Activated gamma-delta T cell (primary cell): Measurements from ENCODE around the gene C16orf90.
"Not testable (repeated sequence)": the region's sequence is repeated elsewhere in the genome, so short reads cannot be mapped to it uniquely, and the experiment has no call there.

ENCODE experiments used
- DNase-seq: peaks from one replicate; lab custom pipeline; 2025; lab: John Stamatoyannopoulos, UW
- total RNA-seq, 2 donors: gene quantifications; one replicate each; lab custom pipeline; 2026; lab: John Stamatoyannopoulos, UW

Gene C16orf90, protein sequence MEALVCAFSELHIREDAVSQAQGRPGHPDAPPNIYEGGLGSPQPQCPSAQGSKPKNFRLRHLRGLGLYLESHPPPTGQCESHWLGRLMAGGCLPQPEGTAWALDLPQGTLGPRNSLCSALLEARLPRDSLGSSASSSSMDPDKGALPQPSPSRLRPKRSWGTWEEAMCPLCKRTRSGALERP
- 0 reads per million in 2 donors for total RNA-seq

DNA sequence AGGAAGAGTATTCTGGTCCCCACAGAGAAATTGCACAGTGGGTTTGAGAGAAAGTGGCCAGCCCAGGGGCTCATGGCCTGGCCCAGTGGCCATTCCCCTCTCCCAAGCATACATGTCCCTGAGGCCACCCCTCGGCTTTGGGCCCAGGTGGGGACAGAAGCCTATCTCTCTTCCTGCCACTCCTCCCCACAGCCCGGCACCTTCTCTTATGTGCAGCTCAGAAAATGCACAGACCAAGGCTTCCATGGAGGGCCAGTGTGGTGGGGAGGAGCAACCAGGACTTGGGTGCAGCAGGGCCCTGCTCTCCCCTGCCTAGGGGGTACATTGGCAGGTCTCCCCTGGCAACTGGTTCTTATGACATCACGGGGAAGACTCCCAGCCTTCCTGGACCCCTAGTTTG, at the start of gene C16orf90:
Gene C16orf90 (minus strand): TSS at position 314 of the 400 bp plus-strand sequence. CDS start 68 bp downstream, at position 246.
- no peak for DNase-seq

DNA sequence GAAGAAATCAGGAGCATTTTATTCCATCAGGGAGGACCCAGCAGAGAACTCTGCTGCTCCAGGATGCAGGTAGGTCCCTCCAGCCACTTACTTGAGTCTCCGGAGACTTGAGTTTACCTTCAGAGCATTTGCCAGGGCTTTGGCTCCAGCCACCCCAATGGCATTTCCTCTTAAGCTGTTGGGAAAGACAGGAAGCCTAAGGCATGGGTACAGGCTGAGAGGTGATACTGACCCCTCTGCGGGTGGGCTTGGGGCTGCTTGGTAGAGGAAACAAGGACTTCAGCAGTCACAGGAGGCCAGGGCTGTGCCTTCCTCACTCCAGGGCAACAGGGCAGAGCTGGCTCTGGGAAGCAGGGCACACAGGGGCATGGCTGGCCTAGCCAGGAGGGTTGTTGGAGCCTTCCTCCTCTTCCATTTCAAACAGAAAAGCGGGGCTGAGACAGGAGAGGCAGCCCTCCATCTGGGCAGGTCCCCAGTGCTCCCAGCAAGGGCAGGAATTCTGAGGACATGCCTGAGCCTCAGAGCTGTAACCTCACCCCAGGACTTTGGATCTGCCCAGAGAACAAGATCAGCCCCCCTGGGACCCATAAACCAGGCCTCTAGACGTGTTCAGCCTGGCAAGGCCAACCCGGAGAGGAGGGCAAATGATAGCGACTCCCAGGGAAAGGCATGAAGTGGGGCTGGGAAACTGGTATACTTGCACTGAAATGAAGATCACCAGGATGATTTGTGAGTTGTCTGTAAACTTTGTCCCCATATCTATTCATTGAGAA, 47.5 kb upstream of the C16orf90 start:
- no peak for DNase-seq

GRCh38 chr16:3541527-3542155, 46.4 kb upstream of the C16orf90 start:
- no peak for DNase-seq

DNA sequence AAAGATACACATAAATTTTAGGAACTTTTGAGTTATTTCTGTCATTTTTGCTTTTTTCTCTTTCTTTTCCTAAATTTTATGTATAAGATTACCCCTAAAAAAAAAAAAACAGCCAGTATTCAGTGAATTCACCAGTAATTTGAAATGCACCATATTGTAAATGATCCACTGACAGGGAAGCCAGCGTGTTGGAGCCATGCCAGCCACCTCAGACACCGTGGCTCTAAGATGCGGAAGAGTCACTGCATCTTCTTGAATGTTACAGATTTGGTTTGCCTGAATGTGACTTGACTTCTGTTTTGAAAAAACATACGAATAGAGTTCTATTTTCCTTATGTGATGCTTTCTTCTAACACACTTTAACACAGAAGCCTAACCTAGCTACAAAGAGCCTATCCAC, 42.9 kb upstream of the C16orf90 start:
- DNase-seq = no peak

GRCh38 chr16:3536851-3537250, 41.6 kb upstream of the C16orf90 start:
- no peak for DNase-seq

DNA sequence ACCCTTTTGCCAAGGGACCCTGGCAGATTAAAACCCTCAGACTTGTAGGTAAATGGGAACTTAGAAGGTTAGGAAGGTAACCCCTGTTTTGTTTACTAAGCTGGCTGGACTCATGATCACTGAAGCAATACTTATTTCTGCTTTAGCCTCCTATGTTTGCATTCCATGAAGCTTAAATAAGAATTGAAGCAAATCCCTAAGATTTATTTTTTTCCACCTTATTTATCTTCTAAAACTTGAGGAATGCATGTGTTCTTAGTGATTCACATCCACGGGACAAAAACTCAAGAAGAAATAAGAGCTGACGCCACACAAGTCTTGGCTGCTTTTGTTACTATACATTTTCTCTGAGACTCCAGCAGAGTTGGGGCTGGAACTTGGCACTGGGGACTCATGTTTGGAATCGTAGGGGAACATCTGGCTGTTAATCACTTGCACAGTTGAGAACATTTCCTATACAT, 41.0 kb upstream of the C16orf90 start:
- DNase-seq = no peak

DNA sequence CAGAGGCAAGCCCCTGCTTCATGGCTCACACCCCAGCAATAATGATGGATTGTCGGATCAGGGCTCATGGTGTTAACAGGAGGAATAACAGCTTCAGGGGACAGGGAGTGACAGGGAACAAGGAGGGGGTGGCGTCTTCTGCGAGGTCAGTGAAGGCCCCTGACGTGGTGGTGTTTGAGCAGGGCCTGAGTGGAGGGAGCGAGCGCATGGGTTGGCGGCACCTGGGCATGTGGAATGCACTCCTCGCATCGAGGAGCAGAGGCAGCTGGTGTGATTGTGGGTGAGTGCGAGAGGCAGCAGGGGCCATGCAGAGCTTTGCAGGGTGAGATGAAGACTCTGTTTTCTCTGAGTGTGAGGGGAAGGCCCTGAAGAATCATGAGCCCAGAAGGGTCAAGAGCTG, 38.8 kb upstream of the C16orf90 start:
- no peak for DNase-seq

DNA sequence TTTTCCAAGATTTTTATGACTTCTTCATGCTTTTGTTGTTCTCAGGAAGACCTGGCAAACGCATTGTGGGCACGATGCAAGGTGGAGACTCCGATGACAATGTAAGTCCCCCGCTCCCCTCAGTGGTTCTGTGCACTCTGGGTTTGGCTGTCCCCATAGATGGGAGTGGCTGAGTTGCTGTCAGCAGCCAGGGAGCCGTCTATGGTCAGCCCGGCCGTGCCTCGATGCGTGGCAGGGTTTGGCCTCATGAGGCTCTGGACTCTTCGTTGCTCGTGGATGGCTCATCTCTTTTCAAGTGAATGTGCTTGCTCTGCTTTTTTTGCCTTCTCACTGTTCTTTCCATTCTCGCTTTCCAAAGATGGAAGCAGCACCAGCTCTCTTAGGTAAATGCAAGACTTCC, 37.5 kb upstream of the C16orf90 start:
- DNase-seq = no peak

DNA sequence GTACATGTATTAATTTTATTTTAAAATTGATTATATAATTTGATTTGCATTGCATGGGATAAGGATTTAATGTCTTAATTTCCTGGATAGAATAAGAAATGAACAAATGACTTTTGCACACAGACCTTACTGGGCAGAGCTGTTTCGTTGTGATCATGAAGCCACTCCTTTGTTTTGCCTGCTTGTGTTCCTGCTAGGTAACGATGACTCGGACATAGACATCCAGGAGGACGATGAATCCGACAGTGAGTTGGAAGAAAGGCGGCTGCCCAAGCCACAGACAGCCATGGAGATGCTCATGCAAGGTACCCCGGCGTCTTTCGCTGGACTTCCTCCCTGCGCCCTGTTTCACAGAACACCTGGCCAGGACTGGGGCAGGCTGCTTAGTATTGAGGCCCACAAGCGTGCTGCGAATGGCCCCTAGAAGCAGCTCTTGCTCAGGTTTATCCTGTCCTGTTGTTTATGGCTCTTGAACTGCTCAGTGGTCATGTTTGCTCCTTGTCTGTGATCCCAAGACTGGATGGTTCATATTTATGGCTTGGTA, 35.2 kb upstream of the C16orf90 start:
- DNase-seq = no peak

DNA sequence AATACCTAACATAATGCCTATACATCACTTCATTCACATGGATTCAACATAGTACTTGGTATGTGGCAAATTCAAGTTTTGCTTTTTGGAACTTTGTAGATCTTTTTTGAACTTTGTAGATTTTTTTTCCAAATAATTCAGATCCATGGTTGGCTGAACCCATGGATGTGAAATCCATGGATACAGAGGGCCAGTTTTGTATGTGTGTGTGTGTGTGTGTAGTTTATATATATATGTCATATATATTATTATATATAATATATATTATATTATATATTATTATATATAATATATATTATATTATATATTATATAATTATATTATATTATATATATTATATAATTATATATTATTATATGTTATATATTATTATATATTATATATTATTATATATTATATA, 33.9 kb upstream of the C16orf90 start:
- no peak for DNase-seq

GRCh38 chr16:3528406-3528805, 33.1 kb upstream of the C16orf90 start:
- no peak for DNase-seq

GRCh38 chr16:3527216-3527829, 32.0 kb upstream of the C16orf90 start:
- DNase-seq = not testable (repeated sequence)

DNA sequence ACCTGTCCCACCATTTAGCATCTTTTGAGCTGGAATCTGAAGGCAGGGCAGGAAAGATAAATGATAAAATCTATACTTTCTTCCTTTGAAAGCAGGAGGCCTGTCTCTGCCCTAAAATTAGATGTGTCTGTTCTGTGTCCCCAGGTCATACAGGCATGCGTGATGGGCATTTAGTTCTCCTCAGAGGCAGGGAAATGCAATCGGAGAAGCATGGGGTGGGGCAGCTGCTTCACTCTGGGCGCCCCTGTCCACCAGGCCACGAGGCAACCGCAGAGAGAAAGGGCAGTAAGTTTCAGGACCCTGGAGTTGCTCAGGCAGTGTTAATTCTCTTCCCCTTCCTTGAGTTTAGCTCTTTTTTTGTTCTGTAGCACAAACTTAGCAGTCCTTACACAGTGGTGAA, 30.7 kb upstream of the C16orf90 start:
- no peak for DNase-seq

GRCh38 chr16:3523281-3523680, 28.0 kb upstream of the C16orf90 start:
- DNase-seq = no peak

- no peak for DNase-seq
Measured at GRCh38 chr16:3520841-3521240, 25.6 kb upstream of the C16orf90 start.

DNA sequence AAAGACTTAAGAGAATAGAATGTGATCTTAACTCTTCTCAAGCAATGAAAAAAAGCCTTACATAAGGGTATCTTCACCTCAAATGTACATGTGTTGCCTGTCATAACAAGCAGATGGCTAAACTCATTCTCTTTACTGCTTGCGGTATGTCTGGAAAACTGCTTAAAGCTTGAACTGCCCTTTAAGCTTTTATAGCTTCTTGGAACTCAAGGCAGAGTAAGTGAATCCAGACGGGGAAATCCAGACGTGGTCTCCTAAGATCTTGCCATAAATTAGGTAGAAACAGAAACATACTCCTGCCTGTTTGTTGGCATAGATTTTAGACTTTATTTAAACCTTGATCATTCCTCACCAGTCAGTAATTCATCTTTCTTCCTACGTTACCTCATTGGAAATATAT, 25.1 kb upstream of the C16orf90 start:
- no peak for DNase-seq

DNA sequence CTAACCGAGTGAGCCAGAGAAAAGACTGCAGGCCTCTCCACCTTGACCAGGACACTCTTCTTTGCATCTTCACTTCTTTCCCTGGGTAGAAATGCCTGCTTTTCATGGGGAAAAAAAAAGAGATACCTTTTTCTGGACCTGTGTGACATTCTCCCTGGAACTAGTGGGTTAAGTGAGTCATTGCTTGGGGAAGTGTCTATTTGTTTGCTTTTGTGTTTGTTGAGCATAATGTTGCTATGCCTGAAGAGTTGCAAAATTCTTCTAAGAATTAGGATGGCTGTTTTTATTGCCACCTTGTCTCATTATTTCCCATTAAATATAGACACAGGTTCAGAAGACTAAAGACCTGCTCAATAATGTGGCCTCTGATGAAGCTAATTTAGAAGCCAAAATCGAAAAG, 24.3 kb upstream of the C16orf90 start:
- no peak for DNase-seq

DNA sequence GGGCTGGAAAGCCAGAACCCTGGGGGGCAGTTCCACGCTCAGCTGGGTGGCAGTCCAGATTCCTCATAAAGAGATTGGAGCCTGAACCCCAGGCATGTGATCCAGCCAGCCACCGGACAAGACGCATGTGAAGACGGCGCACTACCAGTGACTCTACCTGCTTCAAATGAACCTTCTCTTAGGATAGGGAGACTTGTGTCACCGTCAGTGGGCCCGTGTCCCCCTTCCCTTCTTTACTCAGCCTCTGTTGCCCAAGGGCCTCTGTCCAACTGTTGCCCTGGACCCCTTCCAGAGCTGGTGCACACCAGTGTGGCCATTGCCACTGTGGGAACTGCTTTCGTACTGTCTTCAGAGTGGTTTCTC, 23.7 kb upstream of the C16orf90 start:
- DNase-seq = no peak

DNA sequence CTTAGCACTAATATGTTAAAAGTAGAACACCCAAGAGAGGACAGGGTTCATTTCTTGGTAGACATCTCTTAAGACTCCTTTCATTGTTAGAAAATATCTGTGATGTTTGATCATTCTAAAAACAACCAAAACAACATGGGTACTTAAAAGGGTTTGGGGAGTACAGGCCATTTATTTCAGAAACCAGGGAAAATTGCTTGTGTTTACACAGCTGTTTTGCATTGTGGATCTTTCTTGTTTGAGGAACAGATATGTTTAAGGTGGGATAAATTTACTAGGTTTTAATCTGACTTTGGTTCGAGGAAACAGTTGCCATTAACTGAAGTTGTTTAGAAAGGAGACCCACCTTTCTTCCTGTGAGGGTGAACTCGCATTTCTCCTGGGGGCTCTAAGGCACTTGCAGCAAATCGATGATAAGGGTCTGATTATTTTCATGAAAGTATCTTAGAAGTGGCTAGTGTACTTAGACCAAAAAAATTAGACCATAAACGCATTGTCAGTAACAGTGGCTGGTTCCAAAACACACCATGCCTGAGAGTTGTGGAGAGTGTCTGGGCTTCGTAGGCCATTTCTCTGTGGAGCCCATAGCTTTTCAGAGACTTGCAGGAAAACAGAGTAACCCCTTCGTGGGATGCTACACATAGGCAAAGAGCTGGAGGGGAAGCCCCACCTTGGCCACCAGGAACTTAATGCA, 23.1 kb upstream of the C16orf90 start:
- no peak for DNase-seq

DNA sequence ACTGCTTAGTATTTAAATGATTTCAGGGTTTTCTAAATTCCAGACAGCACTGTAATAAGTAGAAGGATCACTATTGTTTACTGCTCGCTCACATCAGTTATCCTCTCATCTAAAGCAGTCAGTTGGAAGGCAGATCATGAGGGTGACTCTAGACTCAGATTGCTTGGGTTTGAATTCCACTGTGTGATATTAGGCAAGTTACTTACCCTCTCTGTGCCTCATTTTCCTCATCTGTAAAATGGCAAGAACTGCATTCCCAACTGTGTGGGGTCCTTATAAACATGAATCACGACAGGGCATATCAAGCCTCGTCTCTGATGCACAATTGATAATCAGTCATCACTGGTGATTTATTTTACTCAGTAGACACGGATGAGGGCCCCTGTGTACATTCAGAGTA, 20.6 kb upstream of the C16orf90 start:
- no peak for DNase-seq

GRCh38 chr16:3514621-3515020, 19.3 kb upstream of the C16orf90 start:
- no peak for DNase-seq
